ENCODE data around the gene MKRN1.

DNA sequence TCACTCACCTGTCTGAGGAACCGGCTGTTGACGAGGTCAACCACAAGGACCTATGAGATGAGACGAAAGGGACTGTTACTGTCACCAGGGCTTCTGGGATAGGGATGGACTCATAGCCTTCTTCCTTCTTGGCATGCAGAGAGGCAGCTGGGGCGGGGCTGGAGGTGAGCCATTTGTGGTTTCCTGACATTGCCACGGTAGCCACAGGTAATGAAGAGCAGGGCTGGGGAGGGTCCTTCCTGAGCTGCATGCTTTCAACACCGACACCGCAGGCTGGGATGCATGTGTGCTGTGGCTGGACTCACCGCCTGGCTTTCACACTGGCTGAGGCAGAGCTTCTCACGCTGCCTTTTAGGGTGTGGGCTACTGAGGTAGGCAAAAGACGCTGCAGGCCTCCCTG, 46.4 kb upstream of the MKRN1 start:
- TF ChIP-seq, protein P1, sequence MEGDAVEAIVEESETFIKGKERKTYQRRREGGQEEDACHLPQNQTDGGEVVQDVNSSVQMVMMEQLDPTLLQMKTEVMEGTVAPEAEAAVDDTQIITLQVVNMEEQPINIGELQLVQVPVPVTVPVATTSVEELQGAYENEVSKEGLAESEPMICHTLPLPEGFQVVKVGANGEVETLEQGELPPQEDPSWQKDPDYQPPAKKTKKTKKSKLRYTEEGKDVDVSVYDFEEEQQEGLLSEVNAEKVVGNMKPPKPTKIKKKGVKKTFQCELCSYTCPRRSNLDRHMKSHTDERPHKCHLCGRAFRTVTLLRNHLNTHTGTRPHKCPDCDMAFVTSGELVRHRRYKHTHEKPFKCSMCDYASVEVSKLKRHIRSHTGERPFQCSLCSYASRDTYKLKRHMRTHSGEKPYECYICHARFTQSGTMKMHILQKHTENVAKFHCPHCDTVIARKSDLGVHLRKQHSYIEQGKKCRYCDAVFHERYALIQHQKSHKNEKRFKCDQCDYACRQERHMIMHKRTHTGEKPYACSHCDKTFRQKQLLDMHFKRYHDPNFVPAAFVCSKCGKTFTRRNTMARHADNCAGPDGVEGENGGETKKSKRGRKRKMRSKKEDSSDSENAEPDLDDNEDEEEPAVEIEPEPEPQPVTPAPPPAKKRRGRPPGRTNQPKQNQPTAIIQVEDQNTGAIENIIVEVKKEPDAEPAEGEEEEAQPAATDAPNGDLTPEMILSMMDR (IDR thresholded peaks at IDR 0.05) = no peak
- TF ChIP-seq POLR2AphosphoS5 (IDR thresholded peaks at IDR 0.05) = no peak
- TF ChIP-seq POLR2A (IDR thresholded peaks at IDR 0.05) = no peak

Measured in suprapubic skin (tissue), 4 donors.